ENCODE measurements around the gene UBE2D3. TPM values are rescaled to one million over a fixed set of nuclear protein-coding genes. Genes with fewer than 3 reads are reported as not detected.

The UBE2D3 gene
- 264 and 329 TPM in 2 replicates for total RNA-seq

GRCh38 chr4:102826890-102827673 is at the start of gene UBE2D3:
TSS of gene UBE2D3 (minus strand) at chr4:102827551. CDS start at chr4:102826508, 1,043 bp downstream.

GRCh38 chr4:102868781-102869568 is 41.6 kb upstream of the UBE2D3 start, which contains the start of gene CISD2:
TSS of gene CISD2 (plus strand) at chr4:102868992. CDS start at chr4:102869085, 93 bp downstream.

GRCh38 chr4:102760645-102761295 is 66.6 kb downstream of the UBE2D3 start, which contains the start of gene MANBA:
TSS of gene MANBA (minus strand) at chr4:102760968. CDS start at chr4:102760894, 74 bp downstream.

Other genes starting within 250 kb of the UBE2D3 start
- gene MANBA, start 66.6 kb downstream of the UBE2D3 start, total RNA-seq: 92.2 and 117 TPM in 2 replicates
- gene CISD2, start 41.4 kb upstream of the UBE2D3 start, total RNA-seq: 34.0 and 45.0 TPM in 2 replicates
- gene SLC9B1, start 192.2 kb upstream of the UBE2D3 start, total RNA-seq: 0.83 and 1.6 TPM in 2 replicates
- gene SLC9B2, start 249.2 kb upstream of the UBE2D3 start, total RNA-seq: 12.2 and 15.3 TPM in 2 replicates

Measured in smooth muscle cell of bladder (primary cell).